Small intestine (tissue), 7 donors: ENCODE data around the gene EML1. TPM values are rescaled to one million over a fixed set of nuclear protein-coding genes. Genes with fewer than 3 reads are reported as not detected.
"Not testable (repeated sequence)": the region's sequence is repeated elsewhere in the genome, so short reads cannot be mapped to it uniquely, and the experiment has no call there.

Source experiments
- DNase-seq, 2 donors: peaks; one replicate each; pipeline versions ENCODE4 v3.0.0 to v3.0.0-alpha.2; 2013
- FAIRE-seq: peaks from 2 replicates; lab custom pipeline; 2012; peaks lifted over from hg19 to GRCh38; lab: Jason Lieb, UNC
- H3K27ac ChIP-seq, 3 donors: one replicate each; pipeline ENCODE4 v1.5.1; 2013; ENCODE audit warnings: low read length in 2 of 3, mild to moderate bottlenecking in 2 of 3, control low read depth in 1 of 3, inconsistent platforms in 1 of 3, low read depth in 1 of 3, moderate library complexity in 1 of 3
- H3K27me3 ChIP-seq, 3 donors: one replicate each; pipeline ENCODE4 v1.6.1; 2013; ENCODE audit warnings: low read length in 3 of 3, inconsistent platforms in 1 of 3; ENCODE audit not compliant: control insufficient read depth in 3 of 3, insufficient read depth in 3 of 3
- H3K36me3 ChIP-seq, 3 donors: one replicate each; pipeline ENCODE4 v1.6.1; 2013; ENCODE audit warnings: low read length in 3 of 3, inconsistent platforms in 1 of 3, low read depth in 1 of 3, mild to moderate bottlenecking in 1 of 3, moderate library complexity in 1 of 3; ENCODE audit not compliant: control insufficient read depth in 3 of 3, insufficient read depth in 2 of 3
- H3K4me1 ChIP-seq, 3 donors: one replicate each; pipeline ENCODE4 v1.6.1; 2013; ENCODE audit warnings: low read length in 2 of 3, inconsistent platforms in 1 of 3, low read depth in 1 of 3, mild to moderate bottlenecking in 1 of 3, moderate library complexity in 1 of 3; ENCODE audit not compliant: control insufficient read depth in 3 of 3, insufficient read depth in 2 of 3
- H3K4me3 ChIP-seq, 3 donors: one replicate each; pipeline ENCODE4 v1.5.1; 2013; ENCODE audit warnings: low read length in 3 of 3, control low read depth in 1 of 3, inconsistent platforms in 1 of 3, low read depth in 1 of 3, mild to moderate bottlenecking in 1 of 3, moderate library complexity in 1 of 3
- H3K9me3 ChIP-seq, 2 donors: one replicate each; pipeline ENCODE4 v1.6.1; 2013; ENCODE audit warnings: low read depth in 1 of 2, low read length in 1 of 2; ENCODE audit not compliant: control insufficient read depth in 2 of 2, insufficient read depth in 1 of 2
- WGBS, 3 donors: extraction: QIAGEN DNeasy Blood & Tissue Kit; methylation state at CpG; one replicate each; pipeline ENCODE4 v1.1.7; 2013; 5-methylcytosine and 5-hydroxymethylcytosine counted together
- polyA plus RNA-seq, 4 donors: library from polyadenylated mRNA; stranded (reverse) in 3 of 4; unstranded in 1 of 4; fragments of 200-250 nt in 3 of 4; fragments of 120-200 nt in 1 of 4; gene quantifications; one replicate each; pipeline versions ENCODE4 v1.2.1 to v1.2.3, GENCODE V29; 2013
- donor health status: healthy with polysubstance abuse.
- donor health status: control.
- donor health status: control.
- donor health status: Bipolar disorder and iron deficiency.
- donor health status: healthy.

The EML1 gene
- polyA plus RNA-seq, 4 donors, result 0.22 to 20.7 (median 5.8) TPM

- Histone ChIP-seq H3K9me3 (no peaks in the 10 kb centered on the region), H3K27ac (no peak overlapping the region), H3K4me3 (no peak overlapping the region), H3K27me3 (no peaks in the 10 kb centered on the region), H3K36me3 (no peaks in the 10 kb centered on the region), H3K4me1 (peaks cover 0 to 15% (median 0%) of the 10 kb centered on the region in 3 donors)
- WGBS, 3 donors, result 72 to 87% (median 82%) methylated on average over 9 of the region's 9 CpGs
- FAIRE-seq, result no peak
- DNase-seq, result no peak
Measured at GRCh38 chr14:99759546-99759925, 33.7 kb upstream of the EML1 start.

- no peaks in the 10 kb centered on the region for H3K36me3 ChIP-seq
- no peaks in the 10 kb centered on the region for H3K9me3 ChIP-seq
- no peak overlapping the region for H3K27ac ChIP-seq
- 77 to 84% (median 78%) methylated on average over 5 of the region's 5 CpGs for WGBS, 3 donors
- peaks cover 0 to 8% (median 0%) of the 10 kb centered on the region in 3 donors for H3K4me1 ChIP-seq
- no peak for FAIRE-seq
- DNase-seq, result no peak
- no peaks in the 10 kb centered on the region for H3K27me3 ChIP-seq
- H3K4me3 ChIP-seq, result no peak overlapping the region
Measured at GRCh38 chr14:99760817-99761216, 32.4 kb upstream of the EML1 start.

- H3K27me3 ChIP-seq, H3K27ac ChIP-seq, H3K36me3 ChIP-seq, FAIRE-seq, DNase-seq, H3K4me3 ChIP-seq, H3K9me3 ChIP-seq, H3K4me1 ChIP-seq: not testable (repeated sequence)
- 69 to 84% (median 72%) methylated on average over 4 of the region's 4 CpGs for WGBS, 3 donors
Measured at GRCh38 chr14:99762911-99763310, 30.3 kb upstream of the EML1 start.

GRCh38 chr14:99763527-99764221, 29.5 kb upstream of the EML1 start:
- peaks cover 0 to 3% (median 0%) of the 10 kb centered on the region in 3 donors for H3K27me3 ChIP-seq
- H3K36me3 ChIP-seq, result no peaks in the 10 kb centered on the region
- no peak overlapping the region for H3K4me3 ChIP-seq
- WGBS, 3 donors, result 72 to 87% (median 79%) methylated on average over 13 of the region's 13 CpGs
- DNase-seq (no peak), FAIRE-seq (no peak)
- H3K9me3 ChIP-seq, result no peaks in the 10 kb centered on the region
- no peak overlapping the region for H3K27ac ChIP-seq
- H3K4me1 ChIP-seq, result peaks cover 0 to 4% (median 0%) of the 10 kb centered on the region in 3 donors

GRCh38 chr14:99764222-99764706, 28.9 kb upstream of the EML1 start:
- H3K9me3 ChIP-seq, result no peaks in the 10 kb centered on the region
- WGBS, 3 donors, result 68 to 86% (median 75%) methylated on average over 11 of the region's 11 CpGs
- FAIRE-seq, result no peak
- H3K27me3 ChIP-seq, result peaks cover 0 to 3% (median 0%) of the 10 kb centered on the region in 3 donors
- no peak for DNase-seq
- no peak overlapping the region for H3K27ac ChIP-seq
- no peak overlapping the region for H3K4me3 ChIP-seq
- no peaks in the 10 kb centered on the region for H3K36me3 ChIP-seq
- H3K4me1 ChIP-seq, result peaks cover 0 to 4% (median 0%) of the 10 kb centered on the region in 3 donors

GRCh38 chr14:99768381-99768780, 24.8 kb upstream of the EML1 start:
- 79 to 85% (median 83%) methylated on average over 6 of the region's 6 CpGs for WGBS, 3 donors
- Histone ChIP-seq H3K9me3 (peaks cover 0 to 5% of the 10 kb centered on the region in 2 donors), H3K4me3 (no peak overlapping the region), H3K27ac (no peak overlapping the region), H3K27me3 (peaks cover 0 to 3% (median 0%) of the 10 kb centered on the region in 3 donors), H3K4me1 (peaks cover 0 to 4% (median 0%) of the 10 kb centered on the region in 3 donors), H3K36me3 (no peaks in the 10 kb centered on the region)
- DNase-seq (no peak), FAIRE-seq (no peak)

- FAIRE-seq, result no peak
- no peaks in the 10 kb centered on the region for H3K36me3 ChIP-seq
- no peak for DNase-seq
- H3K4me3 ChIP-seq, result no peak overlapping the region
- H3K27me3 ChIP-seq, result peaks cover 0 to 3% (median 0%) of the 10 kb centered on the region in 3 donors
- peaks cover 0 to 5% of the 10 kb centered on the region in 2 donors for H3K9me3 ChIP-seq
- WGBS, 3 donors, result 89 to 92% (median 89%) methylated on average over 6 of the region's 6 CpGs
- H3K27ac ChIP-seq, result no peak overlapping the region
- H3K4me1 ChIP-seq, result peaks cover 0 to 4% (median 0%) of the 10 kb centered on the region in 3 donors
Measured at GRCh38 chr14:99769123-99769522, 24.1 kb upstream of the EML1 start.

- WGBS, 3 donors, result 59 to 79% (median 62%) methylated on average over 3 of the region's 3 CpGs
- no peak for FAIRE-seq
Measured at GRCh38 chr14:99769799-99770198, 23.4 kb upstream of the EML1 start.

More at GRCh38 chr14:99769799-99770198, 23.4 kb upstream of the EML1 start:
- no peaks in the 10 kb centered on the region for H3K36me3 ChIP-seq
- H3K4me3 ChIP-seq, result no peak overlapping the region
- DNase-seq, result no peak
- peaks cover 0 to 4% (median 0%) of the 10 kb centered on the region in 3 donors for H3K4me1 ChIP-seq
- H3K9me3 ChIP-seq, result peaks cover 0 to 5% of the 10 kb centered on the region in 2 donors
- peaks cover 0 to 3% (median 0%) of the 10 kb centered on the region in 3 donors for H3K27me3 ChIP-seq
- H3K27ac ChIP-seq, result no peak overlapping the region
